ENCODE results near the gene MAN2A2.

- TF ChIP-seq POLR2A (IDR thresholded peaks at IDR 0.05) (no peak), CTCF (IDR thresholded peaks at IDR 0.05) (no peak), POLR2AphosphoS5 (IDR thresholded peaks at IDR 0.05) (no peak), EP300 (IDR thresholded peaks at IDR 0.05) (no peak)
Measured at GRCh38 chr15:90878660-90879059, 24.4 kb upstream of the MAN2A2 start.

Measured in stomach (tissue), 4 donors.